Cardiac muscle cell (in vitro differentiated cells and primary cell): ENCODE results near the gene CCSER2. TPM values are rescaled to one million over a fixed set of nuclear protein-coding genes. Genes with fewer than 3 reads are reported as not detected.
A peak's percentile ranks its signal among the peaks of the same experiment; 100 is the strongest.

Source experiments
- DNase-seq, 2 donors: peaks; one replicate each; pipeline versions ENCODE4 v3.0.0 to v3.0.0-alpha.2; 2010 to 2017; ENCODE audit warnings: low read depth in 1 of 2, low spot score in 1 of 2
- H3K27ac ChIP-seq: fragments of 200-600 bp; sonication (generic); 2 replicates; pipeline ENCODE4 v1.5.1; 2016
- H3K27me3 ChIP-seq: fragments of 200-600 bp; sonication (generic); 2 replicates; pipeline ENCODE4 v1.6.0; 2016; ENCODE audit warnings: control low read depth
- H3K36me3 ChIP-seq: fragments of 200-600 bp; sonication (generic); 2 replicates; pipeline ENCODE4 v1.5.1; 2016; ENCODE audit warnings: control low read depth
- H3K4me1 ChIP-seq: fragments of 200-600 bp; sonication (generic); 2 replicates; pipeline ENCODE4 v1.8.1; 2017; ENCODE audit warnings: low read depth, mild to moderate bottlenecking, mixed run types
- H3K4me3 ChIP-seq: fragments of 200-600 bp; sonication (generic); 2 replicates; pipeline ENCODE4 v1.5.1; 2016; ENCODE audit warnings: mild to moderate bottlenecking
- H3K9me3 ChIP-seq: fragments of 200-600 bp; sonication (generic); 2 replicates; pipeline ENCODE4 v1.5.1; 2017; ENCODE audit warnings: low read depth, mild to moderate bottlenecking, control low read depth
- polyA plus RNA-seq: library from polyadenylated mRNA; unstranded; fragments of >200 nt; fragmentation: Nextera tagmentation; extraction: Ambion mirVana; gene quantifications from 2 replicates; pipeline ENCODE4 v1.2.1, GENCODE V29; 2016
- total RNA-seq: library from RNA; depleted of rRNA; stranded (reverse); fragments of >200 nt; gene quantifications from 2 replicates; pipeline ENCODE4 v1.2.3, GENCODE V29; 2016
- TF ChIP-seq, protein P1 (sequence below): IDR thresholded peaks from 2 replicates; pipeline ENCODE4 v1.5.1; 2012; ENCODE audit warnings: low read depth, mild to moderate bottlenecking, low read length

CCSER2 gene
- total and polyA plus RNA-seq, 2 experiments from 2014 or later = 22.5 to 32.9 TPM

DNA sequence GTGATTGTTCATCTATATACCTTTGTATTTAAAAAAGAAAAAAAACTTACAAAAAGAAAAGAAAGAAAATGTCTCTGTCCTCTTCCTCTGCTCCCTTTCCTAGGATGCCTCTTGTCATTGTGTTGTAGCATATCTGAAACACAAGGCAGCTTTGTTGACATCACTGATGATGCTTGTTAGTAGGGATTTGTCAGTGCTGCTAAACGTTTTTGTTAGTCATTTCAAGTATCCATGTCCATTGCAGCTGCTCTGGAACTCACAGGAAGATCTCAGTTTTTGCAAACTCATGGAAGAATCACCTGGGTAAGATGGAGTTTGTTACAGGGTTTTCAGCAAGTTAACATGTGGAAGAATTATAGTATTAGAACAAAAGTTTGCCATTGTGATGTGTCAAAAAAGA, 123.6 kb downstream of the CCSER2 start:
- TF ChIP-seq, protein P1, sequence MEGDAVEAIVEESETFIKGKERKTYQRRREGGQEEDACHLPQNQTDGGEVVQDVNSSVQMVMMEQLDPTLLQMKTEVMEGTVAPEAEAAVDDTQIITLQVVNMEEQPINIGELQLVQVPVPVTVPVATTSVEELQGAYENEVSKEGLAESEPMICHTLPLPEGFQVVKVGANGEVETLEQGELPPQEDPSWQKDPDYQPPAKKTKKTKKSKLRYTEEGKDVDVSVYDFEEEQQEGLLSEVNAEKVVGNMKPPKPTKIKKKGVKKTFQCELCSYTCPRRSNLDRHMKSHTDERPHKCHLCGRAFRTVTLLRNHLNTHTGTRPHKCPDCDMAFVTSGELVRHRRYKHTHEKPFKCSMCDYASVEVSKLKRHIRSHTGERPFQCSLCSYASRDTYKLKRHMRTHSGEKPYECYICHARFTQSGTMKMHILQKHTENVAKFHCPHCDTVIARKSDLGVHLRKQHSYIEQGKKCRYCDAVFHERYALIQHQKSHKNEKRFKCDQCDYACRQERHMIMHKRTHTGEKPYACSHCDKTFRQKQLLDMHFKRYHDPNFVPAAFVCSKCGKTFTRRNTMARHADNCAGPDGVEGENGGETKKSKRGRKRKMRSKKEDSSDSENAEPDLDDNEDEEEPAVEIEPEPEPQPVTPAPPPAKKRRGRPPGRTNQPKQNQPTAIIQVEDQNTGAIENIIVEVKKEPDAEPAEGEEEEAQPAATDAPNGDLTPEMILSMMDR = no peak
- DNase-seq = peak in 1 of 2 donors; percentile 10
- Histone ChIP-seq H3K4me1 (no peaks in the 10 kb centered on the region), H3K27me3 (no peaks in the 10 kb centered on the region), H3K4me3 (no peak overlapping the region), H3K27ac (no peak overlapping the region), H3K36me3 (no peaks in the 10 kb centered on the region), H3K9me3 (no peaks in the 10 kb centered on the region)

DNA sequence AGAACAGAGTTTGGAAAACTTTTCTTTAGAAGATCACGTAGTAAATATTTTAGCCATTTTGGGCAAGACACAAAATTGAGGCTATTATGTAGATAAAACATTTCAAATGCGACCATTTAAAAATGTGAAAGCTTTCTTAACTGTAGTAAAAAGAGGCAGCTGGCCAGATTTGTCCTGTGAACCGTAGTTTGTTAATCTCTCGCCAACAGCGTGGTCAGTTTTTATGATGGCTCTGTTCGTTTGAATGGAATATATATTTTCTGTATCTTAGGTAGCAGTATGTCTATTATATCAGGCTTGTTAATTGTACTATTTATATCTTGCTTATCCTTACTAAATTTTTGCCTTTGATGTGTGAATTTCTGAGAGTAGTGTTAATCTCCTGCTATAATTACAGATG, 124.9 kb downstream of the CCSER2 start:
- TF ChIP-seq, protein P1 = no peak
- Histone ChIP-seq H3K36me3 (no peaks in the 10 kb centered on the region), H3K9me3 (no peaks in the 10 kb centered on the region), H3K27me3 (no peaks in the 10 kb centered on the region), H3K4me1 (no peaks in the 10 kb centered on the region), H3K27ac (no peak overlapping the region), H3K4me3 (no peak overlapping the region)
- DNase-seq = no peak

DNA sequence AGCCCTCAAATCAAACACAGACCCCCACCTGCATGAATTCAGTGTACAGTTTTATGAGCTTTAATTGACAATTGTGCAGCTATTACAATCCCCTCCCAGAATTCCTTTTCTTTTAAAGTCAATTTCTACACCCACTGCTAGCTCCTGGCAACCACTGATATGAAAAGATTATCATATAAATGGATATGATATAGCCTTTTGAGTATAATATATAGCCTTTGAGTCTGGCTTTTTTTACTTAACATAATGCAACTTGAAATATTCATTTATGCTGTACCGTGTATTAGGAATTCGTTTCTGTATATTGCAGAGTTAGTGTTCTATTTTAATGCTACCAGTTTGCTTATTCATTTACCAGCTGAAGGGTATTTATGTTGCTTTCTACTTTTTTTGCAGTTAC, 127.7 kb downstream of the CCSER2 start:
- H3K27ac ChIP-seq = peak overlapping the region; percentile 7
- no peaks in the 10 kb centered on the region for H3K4me1 ChIP-seq
- H3K36me3 ChIP-seq = no peaks in the 10 kb centered on the region
- H3K27me3 ChIP-seq = no peaks in the 10 kb centered on the region
- no peaks in the 10 kb centered on the region for H3K9me3 ChIP-seq
- no peak overlapping the region for H3K4me3 ChIP-seq
- no peak for DNase-seq
- TF ChIP-seq, protein P1 = no peak

DNA sequence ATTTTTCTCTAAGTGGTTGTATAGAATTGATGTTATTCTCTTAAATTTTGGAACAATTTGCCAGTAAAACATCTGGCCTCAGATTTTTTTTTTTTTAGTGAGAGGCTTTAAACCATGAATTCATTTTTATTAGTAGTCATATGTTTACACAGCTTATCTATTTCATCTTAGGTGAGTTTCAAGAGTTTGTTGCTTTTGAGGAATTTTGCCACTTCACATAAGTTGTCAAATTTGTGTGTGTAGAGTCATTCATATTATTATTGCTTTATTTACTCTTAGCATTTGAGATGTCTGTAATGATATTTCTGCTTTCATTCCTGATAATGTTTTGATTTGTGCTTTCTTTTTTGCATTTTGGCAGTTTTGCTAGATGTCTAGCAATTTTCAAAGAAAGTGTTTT, 132.1 kb downstream of the CCSER2 start:
- H3K4me1 ChIP-seq = no peaks in the 10 kb centered on the region
- no peak overlapping the region for H3K4me3 ChIP-seq
- TF ChIP-seq, protein P1 = no peak
- H3K27ac ChIP-seq = no peak overlapping the region
- peaks cover 7% of the 10 kb centered on the region for H3K36me3 ChIP-seq
- DNase-seq = no peak
- no peaks in the 10 kb centered on the region for H3K9me3 ChIP-seq
- no peaks in the 10 kb centered on the region for H3K27me3 ChIP-seq

DNA sequence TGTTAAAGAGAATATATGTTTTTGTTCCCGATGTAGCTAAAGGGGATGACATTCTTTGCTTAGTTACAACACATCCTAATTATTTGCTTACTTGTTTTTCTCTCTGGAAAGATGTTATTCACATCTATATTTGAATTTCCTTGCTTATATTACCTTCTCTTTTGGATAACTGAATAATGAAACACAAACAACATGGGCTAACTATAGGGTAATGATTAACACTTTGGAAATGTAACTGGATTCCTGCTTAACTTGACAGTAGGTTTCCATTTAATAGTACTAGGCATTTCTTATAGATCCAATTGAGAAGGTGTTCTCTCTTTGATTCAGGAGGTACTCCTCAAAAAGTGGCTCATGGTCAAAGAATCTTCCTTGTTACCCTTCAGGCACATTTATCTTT, 141.1 kb downstream of the CCSER2 start:
- Histone ChIP-seq H3K4me1 (no peaks in the 10 kb centered on the region), H3K4me3 (no peak overlapping the region), H3K36me3 (peaks cover 7% of the 10 kb centered on the region), H3K9me3 (no peaks in the 10 kb centered on the region), H3K27me3 (no peaks in the 10 kb centered on the region), H3K27ac (no peak overlapping the region)
- TF ChIP-seq, protein P1 = no peak
- DNase-seq = no peak

DNA sequence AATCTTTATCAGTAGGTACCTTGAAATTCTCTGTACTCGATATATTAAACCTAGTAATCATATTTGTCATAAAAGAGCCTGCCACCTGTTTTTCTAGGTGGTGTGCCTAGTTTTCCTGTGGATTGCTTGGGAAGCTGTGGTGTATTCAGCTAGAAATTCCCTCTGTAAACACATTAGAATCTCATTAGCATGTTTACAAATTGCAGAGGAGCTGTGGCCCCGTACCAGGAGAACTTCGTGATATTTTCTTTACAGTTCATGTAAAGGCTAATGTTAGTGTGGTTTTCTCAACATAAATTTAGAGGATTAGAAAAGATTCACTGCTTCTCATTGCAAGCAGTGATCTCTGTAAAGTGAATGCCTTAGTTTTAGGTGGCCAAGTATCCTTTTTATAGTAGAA, 144.7 kb downstream of the CCSER2 start:
- Histone ChIP-seq H3K27ac (no peak overlapping the region), H3K36me3 (peaks cover 10% of the 10 kb centered on the region), H3K27me3 (no peaks in the 10 kb centered on the region), H3K9me3 (no peaks in the 10 kb centered on the region), H3K4me3 (no peak overlapping the region), H3K4me1 (no peaks in the 10 kb centered on the region)
- TF ChIP-seq, protein P1 = no peak
- DNase-seq = no peak
